HG03060 (cell line): ENCODE measurements around the gene HEPACAM.

Experiments
- ATAC-seq: cut with Tn5 transposase; IDR thresholded peaks from one replicate; pipeline ENCODE4 v1.9.1; 2021; ENCODE audit warnings: low read depth, moderate number of reproducible peaks; ENCODE audit not compliant: unreplicated experiment

The HEPACAM gene

GRCh38 chr11:124902616-124903015 lies 33.2 kb downstream of the HEPACAM start:
- ATAC-seq: no peak

GRCh38 chr11:124900464-124900863 lies 35.4 kb downstream of the HEPACAM start:
- ATAC-seq: no peak

DNA sequence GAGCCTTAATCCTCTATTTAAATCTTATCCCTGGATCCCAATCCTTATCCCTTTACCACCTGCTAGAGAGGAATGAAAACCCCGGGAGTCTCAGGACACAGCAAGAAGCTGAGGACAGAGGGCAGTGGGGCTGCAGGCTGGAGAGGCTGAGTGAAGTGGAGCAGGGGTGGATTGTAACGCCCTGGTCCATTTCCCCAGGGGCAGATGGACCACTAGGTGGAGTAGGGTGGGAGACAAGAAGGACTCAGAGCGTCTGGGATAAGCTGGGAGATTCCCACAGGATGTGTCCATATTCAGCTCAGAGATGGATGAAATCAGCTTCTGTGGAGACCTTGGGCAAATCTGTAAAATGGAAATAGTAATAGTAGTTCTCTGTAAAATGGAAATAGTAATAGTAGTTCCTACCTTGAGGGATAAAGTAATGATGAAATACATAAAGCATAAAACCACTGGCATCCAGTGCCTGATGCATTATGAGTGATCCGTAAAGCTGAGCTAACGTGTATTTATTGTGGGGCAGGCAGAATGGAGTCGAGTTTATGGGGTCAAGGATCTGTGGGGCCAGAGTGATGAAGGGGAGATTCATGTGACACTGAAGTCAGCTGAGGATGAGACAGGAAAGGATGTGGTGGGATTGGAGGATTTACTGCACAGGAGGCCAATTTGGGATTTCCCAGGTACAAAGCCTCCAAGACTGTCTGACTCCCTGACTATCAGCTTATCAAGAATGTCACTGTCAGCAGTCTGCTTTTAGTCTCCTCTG lies 36.3 kb downstream of the HEPACAM start:
- no peak for ATAC-seq

- ATAC-seq: no peak
Measured at GRCh38 chr11:124898711-124899110, 37.1 kb downstream of the HEPACAM start.

GRCh38 chr11:124898263-124898680 lies 37.6 kb downstream of the HEPACAM start:
- ATAC-seq: no peak

- no peak for ATAC-seq
Measured at GRCh38 chr11:124897674-124898262, 38.1 kb downstream of the HEPACAM start, which contains the start of gene ROBO4. TSS of gene ROBO4 (minus strand) at chr11:124897865. CDS start at chr11:124897795, 70 bp downstream.

DNA sequence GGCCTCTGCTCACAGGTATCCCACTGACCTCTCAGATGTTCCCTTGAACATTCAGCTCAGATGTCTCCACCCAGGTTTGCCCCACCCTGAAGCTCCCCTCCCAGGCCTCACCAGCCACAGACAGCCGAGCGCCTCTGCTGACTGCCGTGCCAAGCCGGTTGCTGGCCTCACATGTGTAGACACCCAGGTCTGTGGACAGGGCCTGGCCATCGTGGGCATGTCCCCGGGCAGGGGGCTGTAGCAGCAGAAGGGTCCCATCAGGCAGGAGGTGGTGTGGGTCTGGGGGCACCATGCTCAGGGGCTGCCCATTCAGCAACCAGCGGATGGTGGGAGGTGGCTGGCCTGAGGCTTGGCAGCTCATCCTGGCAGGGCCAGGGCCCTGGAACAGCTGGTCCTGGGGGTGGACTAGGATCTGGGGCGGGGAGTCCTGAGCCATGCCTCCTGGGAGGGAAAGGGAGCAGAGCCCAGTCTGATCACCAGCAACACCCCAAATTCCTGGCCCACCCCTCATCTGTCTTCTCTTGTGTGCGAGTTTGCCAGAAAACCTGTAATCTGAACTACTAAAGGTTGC lies 38.9 kb downstream of the HEPACAM start:
- ATAC-seq: no peak

DNA sequence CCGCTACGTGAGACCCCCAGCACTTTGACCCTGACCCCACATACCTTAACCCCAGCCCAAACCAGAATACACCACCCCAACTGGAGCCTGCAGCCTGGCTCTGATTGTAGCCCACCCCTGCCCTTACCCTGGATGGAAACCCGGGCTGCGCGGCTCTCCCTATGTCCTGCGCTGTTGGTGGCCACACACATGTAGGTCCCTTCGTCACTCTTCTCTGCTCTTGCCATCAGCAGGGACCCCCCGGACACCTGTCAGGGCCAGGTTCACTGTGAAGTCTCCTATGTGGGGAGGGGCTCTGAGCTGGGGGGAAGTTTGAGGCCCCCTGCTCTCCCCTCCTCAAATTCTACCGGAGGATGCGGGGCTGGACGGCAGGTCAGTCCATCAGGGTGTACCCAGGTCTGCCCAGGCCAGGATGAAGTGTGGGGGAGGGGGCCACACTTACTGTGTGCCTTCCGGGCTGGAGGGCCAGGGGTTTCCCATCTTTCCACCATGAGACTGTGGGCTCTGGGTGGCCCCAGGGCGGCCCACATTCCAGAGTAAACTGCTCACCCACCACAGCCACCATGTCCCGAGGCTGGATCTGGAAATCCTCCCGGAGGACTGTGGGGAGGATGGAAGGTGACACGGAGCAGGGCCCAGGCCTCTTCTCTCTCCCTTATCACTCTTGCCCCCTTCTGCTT lies 39.6 kb downstream of the HEPACAM start:
- ATAC-seq: no peak

GRCh38 chr11:124895471-124895971 lies 40.3 kb downstream of the HEPACAM start:
- ATAC-seq: no peak

DNA sequence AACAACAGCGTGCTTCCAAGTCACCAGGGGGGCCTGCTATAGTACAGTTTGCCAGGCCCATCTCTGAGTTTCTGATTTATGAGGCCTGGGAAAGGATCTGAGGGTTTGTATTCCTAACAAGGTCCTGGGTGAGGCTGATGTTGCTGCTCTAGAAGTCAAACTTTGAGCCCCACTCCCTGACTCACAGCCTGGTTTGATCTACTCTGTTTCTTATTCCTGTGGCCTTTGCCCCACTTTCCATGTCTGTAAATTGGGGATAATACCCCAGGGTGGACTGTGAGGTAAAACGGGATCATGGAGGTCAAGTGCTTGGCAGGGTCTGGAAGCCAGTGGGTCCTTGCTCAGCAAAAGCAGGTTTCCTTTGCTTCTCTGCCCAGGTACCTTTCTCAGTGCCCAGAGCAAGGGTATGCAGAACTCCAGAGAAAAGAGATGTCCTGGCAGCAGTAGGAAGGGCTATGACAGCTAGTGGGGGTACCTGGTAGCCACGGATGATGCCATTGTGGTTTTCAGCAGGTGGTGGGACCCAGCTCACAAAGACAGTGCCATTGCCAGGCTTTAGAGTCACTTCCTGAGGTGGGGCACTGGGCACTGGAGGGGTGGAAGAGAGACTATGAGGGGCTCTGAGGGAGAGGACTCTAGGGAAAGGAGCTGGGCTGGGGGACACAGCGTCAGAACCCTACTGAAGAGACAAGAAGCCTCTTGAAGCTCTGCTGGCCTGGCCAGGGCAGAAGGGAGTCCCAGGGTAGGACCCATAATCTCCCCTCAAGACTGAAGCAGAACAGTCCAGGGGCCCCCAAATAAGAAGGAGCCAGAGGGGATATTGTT lies 41.0 kb downstream of the HEPACAM start:
- ATAC-seq: no peak

DNA sequence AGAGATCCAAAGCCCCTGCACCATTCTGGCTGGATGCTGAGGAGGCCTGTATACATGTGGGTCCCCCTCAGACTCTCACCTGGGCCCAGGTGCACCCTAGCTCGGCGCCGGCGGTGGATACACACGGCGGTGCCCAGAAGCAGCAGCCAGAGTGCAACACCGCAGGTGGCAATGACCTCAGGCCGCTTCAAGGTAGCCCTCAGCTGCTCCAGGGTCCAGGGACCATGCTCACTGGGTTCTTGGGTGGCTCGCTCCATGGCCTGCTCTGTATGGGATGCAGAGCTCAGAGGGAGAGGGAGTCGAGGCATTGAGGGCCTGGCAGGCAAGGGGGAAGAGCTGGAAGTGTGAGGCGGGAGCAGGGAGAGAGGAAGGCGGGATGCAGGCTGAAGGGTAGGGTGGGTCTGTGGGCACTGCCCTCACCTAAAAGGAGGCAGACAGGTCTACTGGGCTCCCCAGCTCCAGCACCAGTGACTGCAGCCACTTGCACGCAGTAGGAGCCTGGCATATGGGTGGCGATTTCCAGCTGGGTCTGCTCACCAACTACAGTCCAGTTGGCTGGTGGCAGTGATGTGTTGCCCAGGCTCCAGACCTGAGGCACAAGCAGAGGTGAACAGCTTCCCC lies 42.0 kb downstream of the HEPACAM start:
- no peak for ATAC-seq

- no peak for ATAC-seq
Measured at GRCh38 chr11:124892750-124893454, 42.9 kb downstream of the HEPACAM start.

DNA sequence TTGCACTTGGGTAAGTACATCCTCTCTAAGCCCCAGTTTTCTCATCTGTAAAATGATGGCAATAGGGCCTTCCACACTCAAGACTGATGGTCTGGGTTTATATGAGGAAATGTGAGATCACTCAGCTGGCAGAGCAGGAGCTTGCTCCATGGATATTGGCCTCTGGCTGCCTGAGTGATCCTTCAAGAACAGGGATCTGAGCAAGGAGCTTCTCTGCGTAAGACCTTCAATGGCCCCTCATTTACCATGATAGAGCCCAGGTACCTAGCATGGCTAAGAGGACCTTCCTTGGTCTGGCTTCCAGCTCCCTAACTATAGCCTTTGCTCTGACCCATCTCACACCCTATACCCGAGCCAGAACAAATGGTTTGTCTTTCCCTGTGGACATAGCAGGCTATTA lies 43.7 kb downstream of the HEPACAM start:
- ATAC-seq: no peak

- ATAC-seq: no peak
Measured at GRCh38 chr11:124891373-124891861, 44.4 kb downstream of the HEPACAM start.

DNA sequence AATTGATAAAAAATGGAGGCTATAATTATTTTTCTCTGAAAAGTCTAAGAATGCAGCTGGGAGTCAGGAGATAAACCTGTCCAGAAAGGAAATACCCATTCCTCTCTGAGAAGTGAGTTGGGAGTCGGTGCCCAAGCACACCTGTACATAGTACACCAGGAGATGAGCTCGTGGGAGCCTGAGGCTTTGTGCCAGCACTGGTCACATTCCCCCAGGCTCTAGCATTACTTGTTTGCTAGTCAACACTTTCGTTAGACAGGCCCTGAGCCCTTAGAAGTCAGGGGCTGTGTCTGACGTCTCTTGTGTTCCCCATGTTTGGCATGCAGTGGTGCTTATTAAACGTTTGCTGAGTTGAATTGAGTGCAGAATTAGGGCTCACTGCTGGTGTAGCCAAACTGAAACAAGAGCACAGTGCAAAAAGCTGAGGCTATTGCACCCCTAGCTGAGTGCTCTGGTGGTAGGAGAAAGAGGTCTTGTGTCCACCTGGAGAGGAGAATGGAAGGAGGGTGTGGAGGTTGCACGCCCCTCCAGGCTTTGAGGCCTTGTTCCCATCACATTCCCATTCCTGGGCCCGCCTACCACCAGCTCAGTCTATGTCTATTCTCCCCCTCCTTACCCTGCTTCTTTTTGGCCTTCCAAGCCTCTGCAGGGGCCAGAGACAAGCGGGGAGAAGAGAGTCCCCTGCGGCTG lies 45.0 kb downstream of the HEPACAM start:
- ATAC-seq: no peak

GRCh38 chr11:124890151-124890550 lies 45.7 kb downstream of the HEPACAM start:
- no peak for ATAC-seq

DNA sequence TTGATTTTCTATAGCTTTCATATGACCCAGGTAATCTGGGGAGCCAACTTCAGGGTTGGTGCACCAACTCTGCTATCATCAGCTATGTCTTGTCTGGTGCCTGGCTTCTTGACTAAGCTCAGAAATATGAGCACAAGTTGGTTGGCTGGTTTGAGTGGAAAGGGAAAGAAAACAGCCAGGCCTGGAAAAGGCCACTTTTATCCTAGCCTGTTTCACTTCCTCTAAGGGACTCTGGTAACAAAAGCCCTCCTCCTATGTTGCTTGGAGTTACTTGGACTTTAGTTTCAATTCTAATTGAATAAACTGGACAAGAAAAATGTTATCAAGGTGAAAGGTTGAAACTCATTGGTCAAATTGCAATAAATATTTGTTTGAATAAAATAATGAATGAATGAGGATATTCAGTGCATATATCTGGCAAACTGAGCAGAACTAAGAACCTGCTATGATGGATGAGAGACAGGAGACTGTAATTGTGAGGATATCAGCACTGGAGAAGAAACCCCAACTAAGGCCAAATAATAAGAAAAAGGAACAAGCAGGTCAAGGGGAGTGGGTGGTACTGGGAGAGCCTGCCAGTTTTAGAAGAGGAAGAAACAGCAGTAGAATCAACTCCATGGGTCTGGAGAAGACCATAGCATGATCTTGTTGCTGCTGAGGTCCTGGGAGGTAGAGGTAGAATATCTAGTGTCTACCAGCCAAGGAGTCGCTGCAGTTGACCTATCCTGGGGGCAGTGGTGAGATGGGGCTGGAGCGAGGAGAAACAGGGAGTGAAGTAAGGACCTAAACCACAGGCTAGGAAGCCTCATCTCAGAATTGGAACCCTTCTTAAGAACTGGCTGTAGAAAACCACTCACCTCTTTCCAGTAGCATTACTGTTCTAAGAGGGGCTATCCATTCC lies 46.4 kb downstream of the HEPACAM start:
- no peak for ATAC-seq

GRCh38 chr11:124887667-124888013 lies 48.2 kb downstream of the HEPACAM start:
- ATAC-seq: no peak
